Esophagus muscularis mucosa (tissue), 3 donors: ENCODE results near the gene NUDT17.

ENCODE experiments used
- CTCF ChIP-seq, 3 experiments: fragments of 200-600 bp in 2 of 3; fragments of 450-650 bp in 1 of 3; sonication (generic) in 2 of 3; IDR thresholded peaks; one replicate each; pipeline ENCODE4 v1.5.1; 2017 to 2019; ENCODE audit warnings: antibody characterized with exemption in 3 of 3, mild to moderate bottlenecking in 2 of 3, moderate library complexity in 1 of 3
- POLR2A ChIP-seq: fragments of 450-650 bp; IDR thresholded peaks from one replicate; pipeline ENCODE4 v1.6.1; 2017; ENCODE audit warnings: antibody characterized with exemption, moderate library complexity, mild to moderate bottlenecking, low read depth
- POLR2AphosphoS5 ChIP-seq, 2 donors: sonication (generic); formaldehyde crosslinking; IDR thresholded peaks; one replicate each; pipeline ENCODE4 v1.6.1; 2017; ENCODE audit warnings: antibody characterized with exemption in 2 of 2

- no peak for TF ChIP-seq POLR2AphosphoS5 (IDR thresholded peaks at IDR 0.05)
- TF ChIP-seq POLR2A = no peak
- no peak for TF ChIP-seq CTCF (IDR thresholded peaks at IDR 0.05)
Observed at GRCh38 chr1:145804235-145805045, 41.0 kb upstream of the NUDT17 start.
